Ureter (tissue), 1 donor: ENCODE results near the gene IDI2. TPM values are rescaled to one million over a fixed set of nuclear protein-coding genes. Genes with fewer than 3 reads are reported as not detected.

Experiments
- DNase-seq: peaks from one replicate; pipeline ENCODE4 v3.0.0-alpha.2; 2020; ENCODE audit warnings: low spot score
- total RNA-seq: library from RNA; stranded (reverse); gene quantifications from one replicate; pipeline ENCODE4 v1.2.4, GENCODE V29; 2023
- donor health status: DM: yes; HTN: yes; CAD: no.

Gene IDI2
- total RNA-seq, 1 donor from 2014 or later, result not detected

- DNase-seq, result no peak
Measured at GRCh38 chr10:980468-981093, 45.1 kb downstream of the IDI2 start.

- no peak for DNase-seq
Measured at GRCh38 chr10:978826-979421, 46.7 kb downstream of the IDI2 start.

GRCh38 chr10:976316-976715, 49.3 kb downstream of the IDI2 start:
- DNase-seq, result no peak

- no peak for DNase-seq
Measured at GRCh38 chr10:974785-975074, 50.9 kb downstream of the IDI2 start.

GRCh38 chr10:974038-974784, 51.4 kb downstream of the IDI2 start:
- DNase-seq, result no peak

GRCh38 chr10:972763-973162, 52.9 kb downstream of the IDI2 start:
- no peak for DNase-seq

- DNase-seq, result no peak
Measured at GRCh38 chr10:971613-972012, 54.0 kb downstream of the IDI2 start.

GRCh38 chr10:971150-971542, 54.5 kb downstream of the IDI2 start:
- DNase-seq, result no peak

GRCh38 chr10:970311-971149, 55.1 kb downstream of the IDI2 start:
- no peak for DNase-seq

- no peak for DNase-seq
Measured at GRCh38 chr10:969473-970150, 56.0 kb downstream of the IDI2 start.

Other genes with a start within 250 kb of the IDI2 start
- gene LARP4B, start 94.2 kb downstream of the IDI2 start, total RNA-seq, result 125 TPM
- gene GTPBP4, start 37.4 kb downstream of the IDI2 start, total RNA-seq, result 53.5 TPM
- gene IDI1, start 23.3 kb upstream of the IDI2 start, total RNA-seq, result 36.2 TPM
- 24.1 TPM for gene WDR37, start 30.5 kb upstream of the IDI2 start, total RNA-seq